ENCODE measurements around the gene SMCO2.

DNA sequence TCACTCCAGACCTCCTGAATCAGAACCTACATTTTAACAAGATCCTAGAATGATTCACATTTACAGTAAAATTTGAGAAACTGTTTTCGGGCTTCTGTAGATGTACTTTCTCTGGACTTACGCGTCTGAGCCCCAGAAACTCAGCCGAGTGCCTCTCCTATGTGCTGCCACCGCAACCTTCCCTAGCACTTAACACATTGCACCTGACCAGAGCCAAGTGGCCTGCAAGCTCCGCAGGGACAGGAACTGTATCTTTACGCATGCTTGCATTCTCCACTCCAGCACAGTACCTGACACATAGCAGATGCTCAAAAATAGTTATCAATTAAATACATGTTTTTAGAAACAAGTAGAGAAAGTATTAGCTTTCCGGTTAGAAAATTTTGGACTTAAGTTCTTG, 1.2 kb downstream of the SMCO2 start:
- TF ChIP-seq POLR2A (IDR thresholded peaks at IDR 0.05; ENCODE audit: low read depth, low read length) (no peak), TAF1 (IDR thresholded peaks at IDR 0.05; ENCODE audit: low read depth, low read length) (no peak), POLR2AphosphoS5 (IDR thresholded peaks at IDR 0.05; ENCODE audit: low read depth, low read length) (no peak)

Measured in GM12891 (cell line).